Testis (tissue), 2 donors: ENCODE data around the gene TTLL3.

Source experiments
- CTCF ChIP-seq, 3 experiments: fragments of 450-650 bp in 2 of 3; fragments of 200-600 bp in 1 of 3; sonication (generic) in 1 of 3; IDR thresholded peaks; one replicate each; pipeline ENCODE4 v1.5.1; 2016 to 2019; ENCODE audit warnings: antibody characterized with exemption in 3 of 3, mild to moderate bottlenecking in 2 of 3, moderate library complexity in 1 of 3
- POLR2A ChIP-seq: fragments of 450-650 bp; IDR thresholded peaks from one replicate; pipeline ENCODE4 v1.6.1; 2017; ENCODE audit warnings: antibody characterized with exemption, mild to moderate bottlenecking, moderate library complexity

GRCh38 chr3:9863058-9863772 lies 53.2 kb downstream of the TTLL3 start:
- TF ChIP-seq POLR2A (no peak), CTCF (IDR thresholded peaks at IDR 0.05) (no peak)
